ENCODE results near the gene ABCB11.
"Not testable (repeated sequence)": the region's sequence is repeated elsewhere in the genome, so short reads cannot be mapped to it uniquely, and the experiment has no call there.

ABCB11 gene

GRCh38 chr2:168874368-168875054, 156.6 kb downstream of the ABCB11 start:
- DNase-seq, result no peak

- DNase-seq, result not testable (repeated sequence)
Observed at GRCh38 chr2:168870824-168871223, 160.3 kb downstream of the ABCB11 start.

All from GOT3 (cell line).